Liver (tissue), 9 donors: ENCODE data around the gene ZNF629. TPM values are rescaled to one million over a fixed set of nuclear protein-coding genes. Genes with fewer than 3 reads are reported as not detected.

Experiments
- DNase-seq: peaks from one replicate; pipeline ENCODE4 v3.0.0-alpha.2; 2017; ENCODE audit warnings: low spot score
- H3K27ac ChIP-seq, 2 donors: one replicate each; pipeline ENCODE4 v1.7.0; 2013; ENCODE audit warnings: inconsistent platforms in 2 of 2, low read length in 2 of 2, control low read depth in 1 of 2, low read depth in 1 of 2, mild to moderate bottlenecking in 1 of 2
- H3K27me3 ChIP-seq, 4 donors: one replicate each; pipeline versions ENCODE4 v1.6.1 to v1.7.0; 2013; ENCODE audit warnings: low read length in 3 of 4, inconsistent platforms in 1 of 4, mild to moderate bottlenecking in 1 of 4, moderate library complexity in 1 of 4; ENCODE audit not compliant: control insufficient read depth in 4 of 4, insufficient read depth in 4 of 4
- H3K36me3 ChIP-seq, 4 donors: one replicate each; pipeline versions ENCODE4 v1.6.1 to v1.7.0; 2013; ENCODE audit warnings: low read length in 3 of 4, mild to moderate bottlenecking in 3 of 4, low read depth in 1 of 4, moderate library complexity in 1 of 4; ENCODE audit not compliant: control insufficient read depth in 4 of 4, insufficient read depth in 3 of 4
- H3K4me1 ChIP-seq, 4 donors: one replicate each; pipeline versions ENCODE4 v1.6.1 to v1.7.0; 2013; ENCODE audit warnings: low read length in 3 of 4, mild to moderate bottlenecking in 3 of 4, moderate library complexity in 1 of 4; ENCODE audit not compliant: control insufficient read depth in 4 of 4, insufficient read depth in 4 of 4
- H3K4me3 ChIP-seq, 3 donors: one replicate each; pipeline versions ENCODE4 v1.6.1 to v1.7.0; 2013; ENCODE audit warnings: low read length in 3 of 3, control low read depth in 1 of 3, low read depth in 1 of 3, mild to moderate bottlenecking in 1 of 3
- H3K9ac ChIP-seq, 2 donors: one replicate each; pipeline ENCODE4 v1.7.0; 2013; ENCODE audit warnings: low read length in 2 of 2, mild to moderate bottlenecking in 2 of 2, moderate library complexity in 2 of 2, control low read depth in 1 of 2, low read depth in 1 of 2
- H3K9me3 ChIP-seq, 4 donors: one replicate each; pipeline versions ENCODE4 v1.6.1 to v1.7.0; 2013; ENCODE audit warnings: low read length in 3 of 4; ENCODE audit not compliant: control insufficient read depth in 4 of 4
- ATF3 ChIP-seq: IDR thresholded peaks from 2 replicates; pipeline ENCODE4 v1.6.1; 2016; ENCODE audit warnings: antibody characterized with exemption
- CTCF ChIP-seq: fragments of 150-350 bp; IDR thresholded peaks from 2 replicates; pipeline ENCODE4 v1.5.1; 2017; ENCODE audit warnings: improper control_type of control experiment, low read depth, low read length; ENCODE audit not compliant: missing input control
- EGR1 ChIP-seq, 2 donors: IDR thresholded peaks; 2 replicates each; pipeline ENCODE4 v1.6.1; 2016 to 2018; ENCODE audit warnings: antibody characterized with exemption in 2 of 2, low read depth in 2 of 2
- FOXA1 ChIP-seq: IDR thresholded peaks from 2 replicates; pipeline ENCODE4 v1.6.1; 2016; ENCODE audit warnings: antibody characterized with exemption
- FOXA2 ChIP-seq: IDR thresholded peaks from 2 replicates; pipeline ENCODE4 v1.6.1; 2016; ENCODE audit warnings: antibody characterized with exemption
- GABPA ChIP-seq, 2 donors: IDR thresholded peaks in 1 of 2; conservative IDR thresholded peaks in 1 of 2; 2 replicates each; pipeline ENCODE4 v1.6.1; 2016; ENCODE audit warnings: antibody characterized with exemption in 2 of 2, mild to moderate bottlenecking in 1 of 2, moderate library complexity in 1 of 2
- HNF4A ChIP-seq, 2 donors: conservative IDR thresholded peaks; 2 replicates each; pipeline ENCODE4 v1.6.1; 2016; ENCODE audit warnings: antibody characterized with exemption in 2 of 2, mild to moderate bottlenecking in 2 of 2
- HNF4G ChIP-seq: IDR thresholded peaks from 2 replicates; pipeline ENCODE4 v1.6.1; 2016; ENCODE audit warnings: antibody characterized with exemption
- MAX ChIP-seq: IDR thresholded peaks from 2 replicates; pipeline ENCODE4 v1.6.1; 2016; ENCODE audit warnings: antibody characterized with exemption
- NR2F2 ChIP-seq: IDR thresholded peaks from 2 replicates; pipeline ENCODE4 v1.6.1; 2016; ENCODE audit warnings: antibody characterized with exemption
- RAD21 ChIP-seq, 2 donors: IDR thresholded peaks; 2 replicates each; pipeline ENCODE4 v1.6.1; 2016; ENCODE audit warnings: antibody characterized with exemption in 2 of 2, mild to moderate bottlenecking in 2 of 2
- REST ChIP-seq: IDR thresholded peaks from 2 replicates; pipeline ENCODE4 v1.6.1; 2016; ENCODE audit warnings: antibody characterized with exemption, mild to moderate bottlenecking
- RXRA ChIP-seq, 2 donors: IDR thresholded peaks; 2 replicates each; pipeline ENCODE4 v1.6.1; 2017 to 2018; ENCODE audit warnings: antibody characterized with exemption in 2 of 2, mild to moderate bottlenecking in 1 of 2
- SP1 ChIP-seq: IDR thresholded peaks from 2 replicates; pipeline ENCODE4 v1.6.1; 2018; ENCODE audit warnings: antibody characterized with exemption, mild to moderate bottlenecking
- TAF1 ChIP-seq: conservative IDR thresholded peaks from 2 replicates; pipeline ENCODE4 v1.6.1; 2016; ENCODE audit warnings: antibody characterized with exemption, mild to moderate bottlenecking
- YY1 ChIP-seq: IDR thresholded peaks from 2 replicates; pipeline ENCODE4 v1.6.1; 2016; ENCODE audit warnings: antibody characterized with exemption, mild to moderate bottlenecking
- WGBS: extraction: QIAGEN DNeasy Blood & Tissue Kit; methylation state at CpG from one replicate; pipeline ENCODE4 v1.1.7; 2013; 5-methylcytosine and 5-hydroxymethylcytosine counted together
- polyA plus RNA-seq, 2 donors: library from polyadenylated mRNA; stranded (reverse) in 1 of 2; unstranded in 1 of 2; fragments of 200-250 nt in 1 of 2; fragments of >200 nt in 1 of 2; fragmentation: Nextera tagmentation in 1 of 2; extraction: Ambion mirVana in 1 of 2; gene quantifications; one replicate each; pipeline versions ENCODE4 v1.2.1 to v1.2.3, GENCODE V29; 2013 to 2015
- total RNA-seq, 2 donors: library from RNA; depleted of rRNA; stranded (reverse); fragments of >200 nt; gene quantifications; one replicate each; pipeline ENCODE4 v1.2.3, GENCODE V29; 2014
- donor health status: healthy.
- donor health status: healthy.
- donor health status: healthy.
- donor health status: healthy.
- donor health status: healthy.

The ZNF629 gene
- total and polyA plus RNA-seq, 4 donors, result 0.86 to 4.2 (median 3.4) TPM

- TF ChIP-seq CTCF (no peak), NR2F2 (no peak), HNF4A (conservative IDR thresholded peaks at IDR 0.05) (no peak)
These were observed 18.0 kb upstream of the ZNF629 start (continued) for GRCh38 chr16:30805056-30805369.

- TF ChIP-seq RXRA (IDR thresholded peaks at IDR 0.05), result no peak
- TF ChIP-seq TAF1, result no peak
- TF ChIP-seq RAD21 (IDR thresholded peaks at IDR 0.05), result no peak
- no peak for TF ChIP-seq NR2F2
- TF ChIP-seq YY1, result no peak
- TF ChIP-seq ATF3, result no peak
- TF ChIP-seq SP1, result no peak
- TF ChIP-seq HNF4G, result no peak
- no peak for TF ChIP-seq CTCF
- TF ChIP-seq REST, result no peak
- TF ChIP-seq FOXA2, result no peak
- no peak for TF ChIP-seq GABPA (IDR thresholded peaks at IDR 0.05 in 1 of 2, conservative IDR thresholded peaks at IDR 0.05 in 1 of 2)
- no peak for TF ChIP-seq EGR1 (IDR thresholded peaks at IDR 0.05; ENCODE audit: low read depth in 2 of 2)
- no peak for TF ChIP-seq MAX
- no peak for TF ChIP-seq FOXA1
- 83% methylated on average over 3 of the region's 3 CpGs for WGBS
- no peaks in the 10 kb centered on the region for H3K36me3 ChIP-seq
- no peaks in the 10 kb centered on the region for H3K9me3 ChIP-seq
- no peak overlapping the region for H3K9ac ChIP-seq
- no peak for DNase-seq
- no peaks in the 10 kb centered on the region for H3K27me3 ChIP-seq
- H3K4me3 ChIP-seq, result no peak overlapping the region
- no peak overlapping the region for H3K27ac ChIP-seq
- H3K4me1 ChIP-seq, result peaks cover 5 to 13% (median 11%) of the 10 kb centered on the region in 4 donors
These were observed 15.9 kb upstream of the ZNF629 start for GRCh38 chr16:30802936-30803335.
